Sigmoid colon (tissue), 7 donors: ENCODE results near the gene LPCAT3. TPM values are rescaled to one million over a fixed set of nuclear protein-coding genes. Genes with fewer than 3 reads are reported as not detected.
A peak's percentile ranks its signal among the peaks of the same experiment; 100 is the strongest.

Experiments
- DNase-seq: peaks from one replicate; pipeline ENCODE4 v3.0.0-alpha.2; 2019
- H3K27ac ChIP-seq, 4 donors: fragments of 200-600 bp; sonication (generic); one replicate each; pipeline ENCODE4 v1.5.1; 2016 to 2019; ENCODE audit warnings: mild to moderate bottlenecking in 1 of 4
- H3K27me3 ChIP-seq, 3 donors: fragments of 200-600 bp; sonication (generic); one replicate each; pipeline ENCODE4 v1.5.1; 2019; ENCODE audit warnings: mild to moderate bottlenecking in 1 of 3
- H3K36me3 ChIP-seq, 4 donors: fragments of 200-600 bp; sonication (generic); one replicate each; pipeline ENCODE4 v1.5.1; 2016 to 2019
- H3K4me1 ChIP-seq, 4 donors: fragments of 200-600 bp; sonication (generic); one replicate each; pipeline ENCODE4 v1.5.1; 2017 to 2019
- H3K4me3 ChIP-seq, 4 donors: fragments of 200-600 bp; sonication (generic); one replicate each; pipeline ENCODE4 v1.5.1; 2017 to 2019; ENCODE audit warnings: mild to moderate bottlenecking in 2 of 4, moderate library complexity in 1 of 4
- H3K9me3 ChIP-seq, 4 donors: fragments of 200-600 bp in 3 of 4; sonication (generic) in 3 of 4; one replicate each; pipeline versions ENCODE4 v1.5.1 to v1.6.1; 2013 to 2019
- EP300 ChIP-seq, 4 donors: sonication (generic); formaldehyde crosslinking; IDR thresholded peaks; one replicate each; pipeline ENCODE4 v1.6.1; 2017; ENCODE audit warnings: antibody characterized with exemption in 4 of 4
- POLR2A ChIP-seq, 2 donors: fragments of 450-650 bp; IDR thresholded peaks; one replicate each; pipeline ENCODE4 v1.6.1; 2016; ENCODE audit warnings: antibody characterized with exemption in 2 of 2, mild to moderate bottlenecking in 2 of 2, moderate library complexity in 2 of 2
- POLR2AphosphoS5 ChIP-seq, 4 donors: sonication (generic); formaldehyde crosslinking; IDR thresholded peaks; one replicate each; pipeline ENCODE4 v1.6.1; 2017; ENCODE audit warnings: antibody characterized with exemption in 4 of 4
- WGBS, 2 donors: extraction: QIAGEN DNeasy Blood & Tissue Kit; methylation state at CpG; one replicate each; pipeline ENCODE4 v1.1.7; 2013; 5-methylcytosine and 5-hydroxymethylcytosine counted together
- intact Hi-C: fragments of 100-400 bp; cut with DNase I; formaldehyde crosslinking; loops from one replicate; pipeline ENCODE4 v1.15.1; 2023
- polyA plus RNA-seq, 3 donors: library from polyadenylated mRNA; stranded (reverse); fragments of 200-250 nt; gene quantifications; one replicate each; pipeline ENCODE4 v1.2.3, GENCODE V29; 2013
- total RNA-seq, 4 donors: library from RNA; depleted of rRNA; stranded (reverse); fragments of >200 nt; gene quantifications; one replicate each; pipeline ENCODE4 v1.1.0, GENCODE V29; 2016
- TF ChIP-seq, protein P1 (sequence below), 4 experiments: fragments of 450-650 bp in 3 of 4; fragments of 200-600 bp in 1 of 4; IDR thresholded peaks; one replicate each; pipeline ENCODE4 v1.5.1; 2016 to 2019; ENCODE audit warnings: antibody characterized with exemption in 4 of 4, mild to moderate bottlenecking in 3 of 4, moderate library complexity in 2 of 4
- donor health status: healthy with polysubstance abuse.
- donor health status: Bipolar disorder and iron deficiency.
- donor health status: healthy.

The LPCAT3 gene
- total and polyA plus RNA-seq, 7 donors: 7.8 to 47.9 (median 25.3) TPM

GRCh38 chr12:6964605-6965025, 53.7 kb downstream of the LPCAT3 start:
- peaks cover 0 to 52% (median 45%) of the 10 kb centered on the region in 4 donors for H3K4me1 ChIP-seq
- 18 to 60% methylated on average over 8 of the region's 8 CpGs for WGBS, 2 donors
- intact Hi-C loops: loop anchor here (1.0 to 2.0 kb wide), 3 partner anchors 20 to 96 kb away; partner anchors contain the start of gene C12orf57
- no peak overlapping the region for H3K4me3 ChIP-seq
- peaks cover 32 to 40% (median 35%) of the 10 kb centered on the region in 4 donors for H3K36me3 ChIP-seq
- no peaks in the 10 kb centered on the region for H3K27me3 ChIP-seq
- DNase-seq: peak; percentile 68
- peak overlapping the region; percentile 81 to 86 (median 82) for H3K27ac ChIP-seq
- no peak for TF ChIP-seq POLR2A (IDR thresholded peaks at IDR 0.05)
- TF ChIP-seq, protein P1, sequence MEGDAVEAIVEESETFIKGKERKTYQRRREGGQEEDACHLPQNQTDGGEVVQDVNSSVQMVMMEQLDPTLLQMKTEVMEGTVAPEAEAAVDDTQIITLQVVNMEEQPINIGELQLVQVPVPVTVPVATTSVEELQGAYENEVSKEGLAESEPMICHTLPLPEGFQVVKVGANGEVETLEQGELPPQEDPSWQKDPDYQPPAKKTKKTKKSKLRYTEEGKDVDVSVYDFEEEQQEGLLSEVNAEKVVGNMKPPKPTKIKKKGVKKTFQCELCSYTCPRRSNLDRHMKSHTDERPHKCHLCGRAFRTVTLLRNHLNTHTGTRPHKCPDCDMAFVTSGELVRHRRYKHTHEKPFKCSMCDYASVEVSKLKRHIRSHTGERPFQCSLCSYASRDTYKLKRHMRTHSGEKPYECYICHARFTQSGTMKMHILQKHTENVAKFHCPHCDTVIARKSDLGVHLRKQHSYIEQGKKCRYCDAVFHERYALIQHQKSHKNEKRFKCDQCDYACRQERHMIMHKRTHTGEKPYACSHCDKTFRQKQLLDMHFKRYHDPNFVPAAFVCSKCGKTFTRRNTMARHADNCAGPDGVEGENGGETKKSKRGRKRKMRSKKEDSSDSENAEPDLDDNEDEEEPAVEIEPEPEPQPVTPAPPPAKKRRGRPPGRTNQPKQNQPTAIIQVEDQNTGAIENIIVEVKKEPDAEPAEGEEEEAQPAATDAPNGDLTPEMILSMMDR (IDR thresholded peaks at IDR 0.05): no peak
- no peak for TF ChIP-seq EP300 (IDR thresholded peaks at IDR 0.05)
- no peak for TF ChIP-seq POLR2AphosphoS5 (IDR thresholded peaks at IDR 0.05)
- H3K9me3 ChIP-seq: no peaks in the 10 kb centered on the region

- Histone ChIP-seq H3K9me3 (no peaks in the 10 kb centered on the region), H3K4me3 (peak overlapping the region in 1 of 4 donors; percentile 20), H3K27me3 (no peaks in the 10 kb centered on the region), H3K4me1 (peaks cover 0 to 45% (median 38%) of the 10 kb centered on the region in 4 donors), H3K27ac (peak overlapping the region; percentile 64 to 86 (median 82)), H3K36me3 (peaks cover 32 to 38% (median 33%) of the 10 kb centered on the region in 4 donors)
- 16 to 60% methylated on average over 17 of the region's 17 CpGs for WGBS, 2 donors
- intact Hi-C loops: loop anchor here (2.0 kb wide), 2 partner anchors 39 to 95 kb away; no protein-coding TSS in a partner anchor
- TF ChIP-seq POLR2AphosphoS5 (IDR thresholded peaks at IDR 0.05): no peak
- TF ChIP-seq, protein P1 (IDR thresholded peaks at IDR 0.05): no peak
- no peak for TF ChIP-seq EP300 (IDR thresholded peaks at IDR 0.05)
- no peak for TF ChIP-seq POLR2A (IDR thresholded peaks at IDR 0.05)
- peak; percentile 76 for DNase-seq
These were observed 54.4 kb downstream of the LPCAT3 start for GRCh38 chr12:6963791-6964413.

GRCh38 chr12:6963016-6963731, 55.1 kb downstream of the LPCAT3 start:
- Histone ChIP-seq H3K36me3 (peaks cover 28 to 31% (median 30%) of the 10 kb centered on the region in 4 donors), H3K4me1 (peaks cover 0 to 44% (median 31%) of the 10 kb centered on the region in 4 donors), H3K27me3 (no peaks in the 10 kb centered on the region), H3K4me3 (peak overlapping the region in 1 of 4 donors; percentile 20), H3K9me3 (no peaks in the 10 kb centered on the region), H3K27ac (peak overlapping the region; percentile 64 to 86 (median 82))
- WGBS, 2 donors: 18 to 64% methylated on average over 32 of the region's 32 CpGs
- DNase-seq: peak; percentile 65
- peak in 1 of 2 donors; percentile 85 for TF ChIP-seq POLR2A (IDR thresholded peaks at IDR 0.05)
- TF ChIP-seq, protein P1 (IDR thresholded peaks at IDR 0.05): peak in 1 of 4 experiments; percentile 16
- TF ChIP-seq EP300 (IDR thresholded peaks at IDR 0.05): no peak
- TF ChIP-seq POLR2AphosphoS5 (IDR thresholded peaks at IDR 0.05): peak in 1 of 4 donors; percentile 59
- intact Hi-C loops: no loop called here

DNA sequence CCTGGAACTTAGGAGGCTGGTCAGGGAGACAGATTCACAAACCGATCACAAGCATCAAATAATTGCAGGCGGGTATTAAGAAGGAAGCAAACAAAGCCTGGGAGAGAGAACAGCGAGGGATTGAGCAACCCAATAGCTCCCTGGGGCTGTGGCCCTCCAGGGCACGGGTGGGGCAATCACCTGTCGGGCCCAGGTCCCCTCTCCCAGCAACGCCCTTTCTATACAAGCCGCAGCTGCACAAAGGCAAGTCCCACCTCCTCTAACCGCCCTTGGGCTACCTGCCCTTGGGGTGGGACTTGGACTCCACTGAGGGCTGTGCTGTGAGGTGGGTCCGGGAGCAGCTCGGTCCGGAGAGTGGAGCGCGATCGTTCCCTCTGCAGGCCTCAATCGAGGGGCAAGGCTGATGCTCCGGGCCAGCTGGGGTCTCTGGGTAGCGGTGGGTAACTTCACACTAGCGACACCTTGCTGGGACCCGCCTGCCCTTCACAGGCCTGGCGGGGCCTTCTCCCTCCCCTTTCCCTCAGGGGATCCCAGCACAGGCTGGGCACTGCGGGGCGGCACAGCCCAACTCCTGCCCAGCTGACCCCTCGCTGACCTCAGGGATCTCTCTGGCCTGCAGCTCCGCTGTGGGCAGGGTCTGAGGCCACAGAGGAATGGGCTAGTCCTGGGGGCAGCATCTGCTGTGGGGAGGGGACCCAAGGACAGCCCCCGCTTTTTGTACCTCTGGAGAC, 55.8 kb downstream of the LPCAT3 start:
- intact Hi-C loops: no loop called here
- Histone ChIP-seq H3K27ac (peak overlapping the region; percentile 64 to 86 (median 82)), H3K4me1 (peaks cover 0 to 48% (median 31%) of the 10 kb centered on the region in 4 donors), H3K4me3 (peak overlapping the region in 3 of 4 donors; percentile 11 to 34 (median 13)), H3K27me3 (no peaks in the 10 kb centered on the region), H3K36me3 (peaks cover 22 to 24% (median 23%) of the 10 kb centered on the region in 4 donors), H3K9me3 (no peaks in the 10 kb centered on the region)
- peak; percentile 64 for DNase-seq
- TF ChIP-seq POLR2A (IDR thresholded peaks at IDR 0.05): peak in 1 of 2 donors; percentile 55
- no peak for TF ChIP-seq EP300 (IDR thresholded peaks at IDR 0.05)
- no peak for TF ChIP-seq POLR2AphosphoS5 (IDR thresholded peaks at IDR 0.05)
- 11 to 63% methylated on average over 25 of the region's 25 CpGs for WGBS, 2 donors
